ENCODE results near the gene AAK1. TPM values are rescaled to one million over a fixed set of nuclear protein-coding genes. Genes with fewer than 3 reads are reported as not detected.

AAK1 gene
- total RNA-seq, 1 experiment from 2014 or later, result 40.5 TPM

DNA sequence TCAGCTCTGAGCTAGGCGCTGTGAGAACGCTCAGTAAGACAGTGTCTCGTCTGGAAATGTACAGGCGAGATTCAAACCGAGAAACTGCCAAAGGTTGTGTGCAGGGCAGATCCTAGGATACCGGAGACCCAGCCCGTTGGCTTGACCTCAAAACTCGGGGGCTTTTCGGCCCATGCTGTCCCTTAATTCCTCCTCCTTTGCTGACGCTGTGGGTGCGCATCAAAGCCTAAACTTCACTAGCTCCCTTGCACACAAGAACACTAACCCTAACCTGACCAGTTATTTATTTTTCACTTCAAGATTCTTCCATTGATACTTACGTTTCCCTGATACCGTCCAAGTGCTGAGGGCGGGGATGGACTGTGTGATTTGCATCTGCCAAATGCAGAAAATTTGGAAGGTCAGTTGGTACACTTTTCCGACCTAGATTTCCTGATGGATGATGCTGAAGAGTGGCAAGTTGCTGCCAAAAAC, 1.0 kb upstream of the AAK1 start:
- ChIA-PET POLR2A (ENCODE audit: low non-redundant PET) (no interaction called here), CTCF (no interaction called here)
- H3K36me3 ChIP-seq (ENCODE audit: insufficient read depth, low read length, poor library complexity, severe bottlenecking), result no peaks in the 10 kb centered on the region
- intact Hi-C loops (cut with micrococcal nuclease; ENCODE audit: unreplicated experiment), result no loop called here
- TSS peak; percentile 67 for BruUV-seq (replicated peaks)
- peak overlapping the region; percentile 95 for H3K4me3 ChIP-seq (ENCODE audit: low read depth, low read length, poor library complexity, severe bottlenecking)
- H3K9me3 ChIP-seq (ENCODE audit: low read depth, low read length, poor library complexity, severe bottlenecking), result no peaks in the 10 kb centered on the region
- H3K27ac ChIP-seq (ENCODE audit: low read depth, low read length, poor library complexity, severe bottlenecking), result peak overlapping the region; percentile 96
- H3K27me3 ChIP-seq (replicated peaks; ENCODE audit: insufficient read depth, low read depth, low read length, poor library complexity), result no peaks in the 10 kb centered on the region
- DNase-seq (ENCODE audit: low spot score), result no peak
- peaks cover 31% of the 10 kb centered on the region for H3K4me1 ChIP-seq (ENCODE audit: insufficient read depth, low read length, poor library complexity, severe bottlenecking)
- no peak for TF ChIP-seq CTCF (conservative IDR thresholded peaks at IDR 0.05; ENCODE audit: low read depth, low read length)
- no peak for TF ChIP-seq EZH2 (IDR thresholded peaks at IDR 0.05; ENCODE audit: borderline replicate concordance, low read depth, low read length, poor library complexity, severe bottlenecking)

DNA sequence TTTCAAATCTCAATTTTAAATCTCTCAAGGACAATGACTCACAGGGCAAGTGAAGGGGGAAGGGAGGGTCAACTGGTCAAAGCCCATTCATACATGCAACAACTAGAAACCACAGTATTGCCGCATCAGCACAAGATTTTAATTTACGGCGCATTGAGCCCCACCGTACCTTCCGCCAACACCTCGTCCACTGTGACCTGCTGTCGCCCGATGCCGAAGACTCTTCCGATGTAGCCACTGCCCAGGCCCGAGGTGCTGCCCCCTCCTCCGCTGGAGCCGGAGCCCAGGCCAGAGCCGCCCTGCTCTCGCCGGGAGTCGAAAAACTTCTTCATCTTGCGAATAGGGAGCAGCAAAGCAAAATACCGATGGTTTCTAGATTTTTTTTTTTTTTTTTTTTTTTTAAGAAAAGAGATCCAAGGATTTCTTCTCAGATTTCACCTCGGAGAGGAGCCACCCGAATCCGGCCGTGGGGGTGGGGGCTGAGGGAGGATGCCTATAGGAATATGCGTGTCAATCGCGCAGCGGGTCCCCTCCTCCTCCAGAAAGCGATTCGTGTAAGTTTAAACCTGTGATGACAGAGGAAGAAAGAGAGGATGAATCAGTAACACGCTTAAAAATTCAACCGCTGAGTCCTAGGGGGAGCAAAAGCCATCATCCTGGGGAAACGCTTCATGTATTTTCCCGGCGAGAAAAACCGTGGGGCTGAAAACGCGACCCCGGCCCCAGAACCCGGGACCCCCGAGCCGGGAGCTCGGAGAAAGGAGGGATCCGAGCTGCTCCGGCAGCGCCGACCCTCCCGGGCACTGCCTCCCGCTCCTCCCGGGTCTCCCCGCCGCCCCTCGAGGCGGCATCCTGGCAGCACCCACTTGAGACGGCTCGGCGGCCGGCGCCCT, 584 bp downstream of the AAK1 start:
- ChIA-PET POLR2A (ENCODE audit: low non-redundant PET) (no interaction called here), CTCF (no interaction called here)
- Histone ChIP-seq H3K27me3 (replicated peaks; ENCODE audit: insufficient read depth, low read depth, low read length, poor library complexity) (no peaks in the 10 kb centered on the region), H3K9me3 (ENCODE audit: low read depth, low read length, poor library complexity, severe bottlenecking) (no peaks in the 10 kb centered on the region), H3K4me3 (ENCODE audit: low read depth, low read length, poor library complexity, severe bottlenecking) (peak overlapping the region; percentile 95), H3K4me1 (ENCODE audit: insufficient read depth, low read length, poor library complexity, severe bottlenecking) (peaks cover 31% of the 10 kb centered on the region), H3K36me3 (ENCODE audit: insufficient read depth, low read length, poor library complexity, severe bottlenecking) (no peaks in the 10 kb centered on the region), H3K27ac (ENCODE audit: low read depth, low read length, poor library complexity, severe bottlenecking) (peak overlapping the region; percentile 96)
- TF ChIP-seq EZH2 (IDR thresholded peaks at IDR 0.05; ENCODE audit: borderline replicate concordance, low read depth, low read length, poor library complexity, severe bottlenecking) (no peak), CTCF (conservative IDR thresholded peaks at IDR 0.05; ENCODE audit: low read depth, low read length) (no peak)
- intact Hi-C loops (cut with micrococcal nuclease; ENCODE audit: unreplicated experiment), result no loop called here
- peak; percentile 78 for DNase-seq (ENCODE audit: low spot score)
- no TSS peak for BruUV-seq (replicated peaks)

GRCh38 chr2:69641887-69642708, 1.4 kb downstream of the AAK1 start:
- H3K27me3 ChIP-seq (replicated peaks; ENCODE audit: insufficient read depth, low read depth, low read length, poor library complexity), result no peaks in the 10 kb centered on the region
- H3K27ac ChIP-seq (ENCODE audit: low read depth, low read length, poor library complexity, severe bottlenecking), result peak overlapping the region; percentile 96
- BruUV-seq (replicated peaks), result TSS peak; percentile 66
- TF ChIP-seq CTCF (conservative IDR thresholded peaks at IDR 0.05; ENCODE audit: low read depth, low read length), result no peak
- no peak for TF ChIP-seq EZH2 (IDR thresholded peaks at IDR 0.05; ENCODE audit: borderline replicate concordance, low read depth, low read length, poor library complexity, severe bottlenecking)
- ChIA-PET CTCF (no interaction called here), POLR2A (ENCODE audit: low non-redundant PET) (no interaction called here)
- DNase-seq (ENCODE audit: low spot score), result no peak
- H3K4me1 ChIP-seq (ENCODE audit: insufficient read depth, low read length, poor library complexity, severe bottlenecking), result peaks cover 31% of the 10 kb centered on the region
- H3K4me3 ChIP-seq (ENCODE audit: low read depth, low read length, poor library complexity, severe bottlenecking), result peak overlapping the region; percentile 95
- no peaks in the 10 kb centered on the region for H3K9me3 ChIP-seq (ENCODE audit: low read depth, low read length, poor library complexity, severe bottlenecking)
- no peaks in the 10 kb centered on the region for H3K36me3 ChIP-seq (ENCODE audit: insufficient read depth, low read length, poor library complexity, severe bottlenecking)
- intact Hi-C loops (cut with micrococcal nuclease; ENCODE audit: unreplicated experiment), result no loop called here

Data from A673 (cell line).